Stimulated activated naive CD8-positive, alpha-beta T cell treated with anti-CD3 and anti-CD28 coated beads, Interleukin-15, amount 100 ng/mL, for 72 hours (primary cell): ENCODE data around the gene DNAJC6.

Experiments used
- ATAC-seq: fragments of 150-1000 bp; cut with Tn5 transposase; 2 replicates; pipeline ENCODE4 v1.10.0; 2021; ENCODE audit warnings: mild to moderate bottlenecking, moderate library complexity
- DNase-seq, 2 donors: peaks; one replicate each; pipeline ENCODE4 v3.0.0; 2021 to 2022
- H3K27ac Mint-ChIP-seq, 2 donors: one replicate each; pipeline ENCODE4 v1.8.0; 2022; ENCODE audit warnings: mild to moderate bottlenecking in 2 of 2, mixed read lengths in 2 of 2, moderate library complexity in 2 of 2
- H3K27me3 Mint-ChIP-seq: one replicate; pipeline ENCODE4 v1.8.0; 2022; ENCODE audit warnings: mixed read lengths
- H3K4me1 Mint-ChIP-seq: one replicate; pipeline ENCODE4 v1.8.0; 2022; ENCODE audit warnings: mild to moderate bottlenecking, mixed read lengths
- H3K4me3 Mint-ChIP-seq, 2 donors: one replicate each; pipeline ENCODE4 v1.8.0; 2022; ENCODE audit warnings: mild to moderate bottlenecking in 2 of 2, mixed read lengths in 2 of 2, moderate library complexity in 1 of 2
- H3K9me3 Mint-ChIP-seq, 2 donors: one replicate each; pipeline ENCODE4 v1.8.0; 2022; ENCODE audit warnings: mixed read lengths in 2 of 2

DNAJC6 gene

DNA sequence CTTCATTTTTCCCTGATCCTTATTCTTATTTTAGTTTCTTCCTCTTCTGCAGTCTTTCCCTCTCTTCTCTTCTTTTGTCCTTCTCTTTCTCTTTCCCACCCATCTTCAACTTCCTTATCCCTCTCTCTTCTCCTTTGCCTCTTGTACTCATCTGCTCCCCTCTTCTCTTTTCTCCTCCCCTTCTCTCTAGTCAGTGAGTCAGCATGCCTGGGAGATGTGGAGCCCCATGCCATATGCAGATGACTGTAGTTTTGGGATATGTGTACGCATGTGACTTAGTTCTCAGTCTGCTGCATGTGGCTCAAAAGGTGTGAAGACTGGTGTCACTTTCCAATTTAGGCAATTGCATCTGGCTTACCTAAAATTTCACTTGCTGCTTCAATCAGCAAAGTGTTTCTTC, 10.4 kb downstream of the DNAJC6 start:
- Mint-ChIP-seq H3K27me3 (no peaks in the 10 kb centered on the region), H3K4me3 (no peak overlapping the region), H3K27ac (no peak overlapping the region), H3K9me3 (peaks cover 11 to 25% of the 10 kb centered on the region in 2 donors), H3K4me1 (peaks cover 8% of the 10 kb centered on the region)
- no peak for DNase-seq
- no peak for ATAC-seq

DNA sequence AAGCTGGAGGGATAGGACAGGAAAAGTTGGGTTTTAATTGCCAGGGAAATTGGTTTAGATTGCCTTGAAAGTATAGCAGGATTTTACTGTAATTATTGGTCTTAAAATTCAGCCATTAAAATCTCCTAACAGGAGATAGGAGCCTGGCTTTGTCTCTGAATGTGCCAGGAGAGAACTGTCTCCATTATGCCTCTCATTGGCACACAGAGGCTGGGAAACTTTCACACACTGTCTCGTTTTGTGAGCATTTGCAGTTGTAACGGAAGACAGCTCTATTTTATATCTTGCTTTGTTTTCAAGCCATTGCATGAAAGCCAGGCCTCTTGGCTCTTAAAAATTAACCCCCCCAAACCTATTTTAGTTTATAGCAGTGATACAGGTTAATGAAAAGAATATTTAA, 12.5 kb downstream of the DNAJC6 start:
- peaks cover 4% of the 10 kb centered on the region for H3K27me3 Mint-ChIP-seq
- H3K4me1 Mint-ChIP-seq, result peaks cover 8% of the 10 kb centered on the region

GRCh38 chr1:65323246-65323645, 13.9 kb downstream of the DNAJC6 start:
- Mint-ChIP-seq H3K9me3 (peaks cover 11 to 25% of the 10 kb centered on the region in 2 donors), H3K27ac (no peak overlapping the region), H3K4me1 (peaks cover 8% of the 10 kb centered on the region), H3K27me3 (peaks cover 8% of the 10 kb centered on the region), H3K4me3 (no peak overlapping the region)
- DNase-seq (peak in 1 of 2 donors; percentile 9), ATAC-seq (no peak)

More for the DNA sequence above, 12.5 kb downstream of the DNAJC6 start:
- H3K27ac Mint-ChIP-seq, result no peak overlapping the region
- no peak for DNase-seq
- ATAC-seq, result no peak
- H3K9me3 Mint-ChIP-seq, result peaks cover 11 to 25% of the 10 kb centered on the region in 2 donors
- H3K4me3 Mint-ChIP-seq, result no peak overlapping the region

DNA sequence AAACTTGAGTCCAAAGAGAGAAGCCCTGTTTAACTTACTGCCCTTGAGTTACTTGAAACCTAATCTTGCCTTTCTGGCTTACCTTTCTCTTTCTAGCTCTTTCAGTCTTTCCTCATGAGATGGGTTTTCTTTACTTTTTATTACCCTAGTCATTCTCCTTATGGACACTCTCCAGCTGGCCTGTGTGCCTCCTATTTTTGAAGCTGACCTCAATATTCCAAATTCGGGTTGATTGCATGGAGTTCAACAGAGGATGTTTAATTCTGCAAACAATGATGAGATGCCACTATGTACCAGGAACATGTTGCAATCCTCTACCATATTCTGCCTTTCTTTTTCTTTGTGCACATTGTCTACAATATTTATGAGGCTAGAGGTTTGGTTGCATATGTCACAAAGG, 20.7 kb downstream of the DNAJC6 start:
- H3K9me3 Mint-ChIP-seq, result no peaks in the 10 kb centered on the region
- ATAC-seq (no peak), DNase-seq (no peak)
- H3K4me1 Mint-ChIP-seq, result no peaks in the 10 kb centered on the region
- H3K4me3 Mint-ChIP-seq, result no peak overlapping the region
- no peak overlapping the region for H3K27ac Mint-ChIP-seq
- H3K27me3 Mint-ChIP-seq, result peaks cover 15% of the 10 kb centered on the region

GRCh38 chr1:65330822-65331221, 21.5 kb downstream of the DNAJC6 start:
- Mint-ChIP-seq H3K4me3 (no peak overlapping the region), H3K27me3 (peaks cover 15% of the 10 kb centered on the region), H3K4me1 (no peaks in the 10 kb centered on the region), H3K9me3 (peaks cover 0 to 7% of the 10 kb centered on the region in 2 donors), H3K27ac (no peak overlapping the region)
- DNase-seq (no peak), ATAC-seq (no peak)

- DNase-seq (no peak), ATAC-seq (no peak)
- H3K4me3 Mint-ChIP-seq, result no peak overlapping the region
- H3K4me1 Mint-ChIP-seq, result no peaks in the 10 kb centered on the region
- H3K27me3 Mint-ChIP-seq, result peaks cover 7% of the 10 kb centered on the region
- H3K27ac Mint-ChIP-seq, result no peak overlapping the region
- peaks cover 0 to 11% of the 10 kb centered on the region in 2 donors for H3K9me3 Mint-ChIP-seq
Observed at GRCh38 chr1:65332821-65333220, 23.5 kb downstream of the DNAJC6 start.

DNA sequence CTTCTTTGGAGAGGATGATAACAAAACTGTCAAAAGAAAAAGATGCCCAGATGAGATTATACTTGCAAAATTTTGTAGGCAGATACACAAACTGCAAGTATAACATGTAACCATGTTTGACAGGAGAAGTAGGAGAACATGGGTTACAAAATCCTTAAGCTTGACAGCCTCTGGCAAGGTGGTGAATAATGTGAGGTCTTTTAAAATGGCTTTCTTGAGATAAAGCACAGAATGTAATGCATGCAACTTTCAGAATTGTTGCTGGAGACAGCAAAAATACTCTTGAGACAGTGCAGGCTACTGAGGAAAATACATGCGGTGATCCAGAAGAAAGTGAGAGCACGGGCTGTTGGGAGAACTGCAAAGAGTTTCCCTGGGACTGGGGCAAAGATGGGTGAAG, 24.7 kb downstream of the DNAJC6 start:
- Mint-ChIP-seq H3K4me3 (no peak overlapping the region), H3K27me3 (peaks cover 7% of the 10 kb centered on the region), H3K4me1 (no peaks in the 10 kb centered on the region), H3K27ac (no peak overlapping the region), H3K9me3 (peaks cover 0 to 11% of the 10 kb centered on the region in 2 donors)
- DNase-seq (no peak), ATAC-seq (no peak)

GRCh38 chr1:65339866-65340468, 30.6 kb downstream of the DNAJC6 start:
- Mint-ChIP-seq H3K4me1 (no peaks in the 10 kb centered on the region), H3K27me3 (no peaks in the 10 kb centered on the region), H3K4me3 (no peak overlapping the region), H3K27ac (no peak overlapping the region), H3K9me3 (peaks cover 0 to 11% of the 10 kb centered on the region in 2 donors)
- DNase-seq (no peak), ATAC-seq (no peak)

DNA sequence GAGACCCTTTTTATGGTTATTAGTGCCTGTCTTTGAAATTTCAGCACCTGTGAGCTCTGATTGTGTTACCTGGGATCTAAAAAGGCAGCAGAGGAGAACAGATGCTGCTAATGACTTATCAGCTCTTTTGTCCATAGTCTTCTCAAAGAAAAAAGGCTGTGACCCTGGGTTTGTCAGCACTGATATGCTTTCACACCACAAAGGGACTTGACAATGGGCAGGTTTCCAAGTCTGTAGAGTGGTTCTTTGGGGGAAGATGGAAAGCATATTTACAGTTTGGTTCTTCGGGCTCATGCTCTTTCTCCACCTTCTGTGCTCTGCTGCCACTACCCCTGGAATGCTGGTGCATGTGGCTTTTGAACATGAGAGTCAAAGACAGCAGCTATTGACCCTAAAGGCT, 32.0 kb downstream of the DNAJC6 start:
- no peaks in the 10 kb centered on the region for H3K4me1 Mint-ChIP-seq
- no peaks in the 10 kb centered on the region for H3K27me3 Mint-ChIP-seq
- ATAC-seq, result no peak
- no peak overlapping the region for H3K27ac Mint-ChIP-seq
- no peaks in the 10 kb centered on the region for H3K9me3 Mint-ChIP-seq
- no peak overlapping the region for H3K4me3 Mint-ChIP-seq
- no peak for DNase-seq

DNA sequence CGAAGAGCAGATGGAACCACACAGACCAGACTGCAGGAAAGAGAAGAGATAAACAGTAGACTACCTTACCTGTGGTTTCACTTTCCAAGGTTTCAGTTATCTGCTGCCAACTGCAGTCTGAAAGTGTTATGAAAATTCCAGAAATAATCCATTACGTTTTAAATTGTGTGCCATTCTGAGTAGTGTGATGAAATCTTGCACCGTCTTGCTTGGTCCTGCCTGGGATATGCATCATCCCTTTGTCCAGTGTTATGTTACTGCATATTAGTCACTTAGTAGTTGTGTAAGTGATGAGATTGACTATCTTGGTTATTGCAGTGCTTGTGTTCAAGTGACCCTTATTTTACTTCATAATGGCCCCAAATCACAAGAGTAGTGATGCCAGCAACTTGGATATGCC, 33.9 kb downstream of the DNAJC6 start:
- H3K27me3 Mint-ChIP-seq, result no peaks in the 10 kb centered on the region
- H3K4me1 Mint-ChIP-seq, result no peaks in the 10 kb centered on the region
- no peak for ATAC-seq
- H3K9me3 Mint-ChIP-seq, result no peaks in the 10 kb centered on the region
- DNase-seq, result no peak
- no peak overlapping the region for H3K4me3 Mint-ChIP-seq
- H3K27ac Mint-ChIP-seq, result no peak overlapping the region

- Mint-ChIP-seq H3K27me3 (no peaks in the 10 kb centered on the region), H3K27ac (no peak overlapping the region), H3K9me3 (no peaks in the 10 kb centered on the region), H3K4me1 (no peaks in the 10 kb centered on the region), H3K4me3 (no peak overlapping the region)
- DNase-seq (no peak), ATAC-seq (no peak)
Observed at GRCh38 chr1:65344171-65344814, 35.0 kb downstream of the DNAJC6 start.

DNA sequence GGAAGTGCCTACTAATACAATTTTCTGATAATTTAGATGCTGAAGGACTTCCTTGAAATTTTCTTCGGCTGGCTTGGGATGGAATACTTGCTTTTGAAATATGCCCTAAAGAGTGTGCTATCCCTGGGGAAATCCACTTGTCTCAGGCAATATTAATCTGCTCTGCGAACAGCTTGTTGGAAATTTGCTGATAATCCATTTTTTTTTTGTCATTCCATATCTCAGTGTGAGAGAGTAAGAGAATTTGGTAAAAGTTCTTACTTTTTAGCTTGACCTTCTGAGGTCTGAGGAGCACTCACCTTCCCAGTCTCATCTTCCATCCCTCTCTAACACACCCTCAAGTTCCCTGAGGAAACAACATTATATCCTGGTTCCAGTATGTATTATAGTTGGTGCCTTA, 36.8 kb downstream of the DNAJC6 start:
- no peaks in the 10 kb centered on the region for H3K9me3 Mint-ChIP-seq
- no peaks in the 10 kb centered on the region for H3K4me1 Mint-ChIP-seq
- H3K4me3 Mint-ChIP-seq, result no peak overlapping the region
- ATAC-seq (no peak), DNase-seq (no peak)
- no peak overlapping the region for H3K27ac Mint-ChIP-seq
- no peaks in the 10 kb centered on the region for H3K27me3 Mint-ChIP-seq

- Mint-ChIP-seq H3K4me3 (no peak overlapping the region), H3K9me3 (no peaks in the 10 kb centered on the region), H3K4me1 (no peaks in the 10 kb centered on the region), H3K27ac (no peak overlapping the region), H3K27me3 (no peaks in the 10 kb centered on the region)
- no peak for ATAC-seq
- no peak for DNase-seq
Observed at GRCh38 chr1:65355031-65355712, 45.8 kb downstream of the DNAJC6 start.

- ATAC-seq (no peak), DNase-seq (no peak)
- no peaks in the 10 kb centered on the region for H3K27me3 Mint-ChIP-seq
- H3K4me1 Mint-ChIP-seq, result no peaks in the 10 kb centered on the region
- no peak overlapping the region for H3K4me3 Mint-ChIP-seq
- H3K9me3 Mint-ChIP-seq, result no peaks in the 10 kb centered on the region
- H3K27ac Mint-ChIP-seq, result no peak overlapping the region
Observed at GRCh38 chr1:65357291-65357960, 48.1 kb downstream of the DNAJC6 start.

DNA sequence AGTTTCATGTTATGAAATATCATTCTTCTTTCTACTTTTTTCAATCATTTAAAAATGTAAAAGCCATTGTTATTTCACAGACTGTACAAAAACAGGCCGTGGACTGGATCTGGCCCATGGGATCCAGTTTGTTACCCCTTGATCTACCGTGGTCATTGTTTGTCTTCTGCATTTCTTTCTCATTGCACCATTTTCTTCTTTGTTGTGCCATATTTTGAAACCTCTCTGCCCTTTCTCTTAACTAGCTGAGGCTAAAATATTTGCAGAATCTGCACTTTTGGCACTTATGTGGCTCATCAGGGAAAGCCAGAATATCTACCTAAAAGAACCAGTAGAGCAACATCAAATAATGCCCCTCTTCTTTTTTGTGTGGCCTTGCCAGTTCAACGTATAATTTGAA, 50.5 kb downstream of the DNAJC6 start:
- Mint-ChIP-seq H3K4me1 (no peaks in the 10 kb centered on the region), H3K9me3 (no peaks in the 10 kb centered on the region), H3K4me3 (no peak overlapping the region), H3K27me3 (no peaks in the 10 kb centered on the region), H3K27ac (no peak overlapping the region)
- ATAC-seq (no peak), DNase-seq (no peak)

- no peak for DNase-seq
- H3K27ac Mint-ChIP-seq, result no peak overlapping the region
- no peaks in the 10 kb centered on the region for H3K4me1 Mint-ChIP-seq
- H3K9me3 Mint-ChIP-seq, result no peaks in the 10 kb centered on the region
- H3K27me3 Mint-ChIP-seq, result no peaks in the 10 kb centered on the region
- no peak overlapping the region for H3K4me3 Mint-ChIP-seq
- no peak for ATAC-seq
Observed at GRCh38 chr1:65360648-65361047, 51.3 kb downstream of the DNAJC6 start.
